GM13977 (cell line): ENCODE data around the gene HOTAIR.

ENCODE experiments used
- DNase-seq: peaks from one replicate; pipeline ENCODE4 v3.0.0; 2012; ENCODE audit warnings: low spot score
- in situ Hi-C: fragments of 300-500 bp; cut with MboI; formaldehyde crosslinking; loops from one replicate; pipeline ENCODE4 v1.12.0; 2022; ENCODE audit warnings: low sequenced_read_pairs, low pct_unique_long_range_greater_than_20kb, mixed read lengths, inconsistent platforms; ENCODE audit not compliant: unreplicated experiment
- TF ChIP-seq, protein P1 (sequence below): IDR thresholded peaks from 2 replicates; pipeline ENCODE4 v1.5.1; 2012; ENCODE audit warnings: mild to moderate bottlenecking, control low read depth; ENCODE audit not compliant: insufficient read depth; ENCODE audit errors: extremely low read depth, missing control alignments

The HOTAIR gene

DNA sequence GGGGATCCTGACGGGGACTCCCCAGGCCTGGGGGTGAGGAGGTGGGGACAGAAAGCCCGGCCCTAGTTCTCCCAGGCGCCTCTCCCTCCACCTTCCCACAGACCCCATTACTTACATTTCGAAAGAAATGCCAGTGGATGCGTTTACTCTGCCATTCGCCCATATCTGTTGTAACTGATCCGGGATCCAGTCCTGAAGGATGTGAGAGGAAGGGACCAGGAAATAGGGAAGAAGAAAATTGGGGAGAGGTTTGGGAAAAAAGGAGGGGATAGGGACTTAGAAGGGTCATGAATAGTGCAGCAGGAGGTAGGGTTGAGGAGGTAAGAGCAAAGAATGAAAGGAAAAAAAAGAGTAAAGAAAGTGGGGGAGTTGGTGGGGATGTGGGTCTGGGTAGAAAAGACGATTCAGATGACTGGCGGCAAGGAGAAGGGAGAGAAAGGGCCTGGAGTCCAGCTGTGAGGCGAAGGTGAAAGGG is 18.9 kb downstream of the HOTAIR start:
- DNase-seq, result no peak
- in situ Hi-C loops, result no loop called here
- TF ChIP-seq, protein P1, sequence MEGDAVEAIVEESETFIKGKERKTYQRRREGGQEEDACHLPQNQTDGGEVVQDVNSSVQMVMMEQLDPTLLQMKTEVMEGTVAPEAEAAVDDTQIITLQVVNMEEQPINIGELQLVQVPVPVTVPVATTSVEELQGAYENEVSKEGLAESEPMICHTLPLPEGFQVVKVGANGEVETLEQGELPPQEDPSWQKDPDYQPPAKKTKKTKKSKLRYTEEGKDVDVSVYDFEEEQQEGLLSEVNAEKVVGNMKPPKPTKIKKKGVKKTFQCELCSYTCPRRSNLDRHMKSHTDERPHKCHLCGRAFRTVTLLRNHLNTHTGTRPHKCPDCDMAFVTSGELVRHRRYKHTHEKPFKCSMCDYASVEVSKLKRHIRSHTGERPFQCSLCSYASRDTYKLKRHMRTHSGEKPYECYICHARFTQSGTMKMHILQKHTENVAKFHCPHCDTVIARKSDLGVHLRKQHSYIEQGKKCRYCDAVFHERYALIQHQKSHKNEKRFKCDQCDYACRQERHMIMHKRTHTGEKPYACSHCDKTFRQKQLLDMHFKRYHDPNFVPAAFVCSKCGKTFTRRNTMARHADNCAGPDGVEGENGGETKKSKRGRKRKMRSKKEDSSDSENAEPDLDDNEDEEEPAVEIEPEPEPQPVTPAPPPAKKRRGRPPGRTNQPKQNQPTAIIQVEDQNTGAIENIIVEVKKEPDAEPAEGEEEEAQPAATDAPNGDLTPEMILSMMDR, result no peak

DNA sequence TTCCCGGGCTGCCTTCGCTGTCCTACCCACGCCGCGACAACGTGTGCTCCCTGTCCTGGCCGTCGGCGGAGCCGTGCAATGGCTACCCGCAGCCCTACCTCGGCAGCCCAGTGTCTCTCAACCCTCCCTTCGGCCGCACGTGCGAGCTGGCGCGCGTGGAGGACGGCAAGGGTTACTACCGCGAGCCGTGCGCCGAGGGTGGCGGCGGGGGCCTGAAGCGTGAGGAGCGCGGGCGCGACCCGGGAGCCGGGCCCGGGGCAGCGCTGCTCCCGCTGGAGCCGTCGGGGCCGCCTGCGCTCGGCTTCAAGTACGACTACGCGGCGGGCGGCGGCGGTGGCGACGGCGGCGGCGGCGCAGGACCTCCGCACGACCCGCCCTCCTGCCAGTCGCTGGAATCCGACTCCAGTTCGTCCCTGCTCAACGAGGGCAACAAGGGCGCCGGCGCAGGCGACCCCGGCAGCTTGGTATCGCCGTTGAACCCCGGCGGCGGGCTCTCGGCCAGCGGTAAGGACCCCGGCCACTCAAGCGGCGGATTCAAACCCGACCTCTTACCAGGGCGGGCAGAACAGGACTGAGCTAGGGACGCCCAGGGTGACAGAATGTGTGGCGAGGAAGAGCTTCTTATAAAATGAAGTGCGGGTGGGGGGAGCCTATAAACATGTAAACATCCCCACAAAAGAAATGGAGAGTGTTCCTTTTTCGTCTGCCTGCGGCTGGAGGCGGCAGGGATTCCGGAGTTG is 19.5 kb downstream of the HOTAIR start:
- in situ Hi-C loops, result no loop called here
- TF ChIP-seq, protein P1, result no peak
- no peak for DNase-seq

DNA sequence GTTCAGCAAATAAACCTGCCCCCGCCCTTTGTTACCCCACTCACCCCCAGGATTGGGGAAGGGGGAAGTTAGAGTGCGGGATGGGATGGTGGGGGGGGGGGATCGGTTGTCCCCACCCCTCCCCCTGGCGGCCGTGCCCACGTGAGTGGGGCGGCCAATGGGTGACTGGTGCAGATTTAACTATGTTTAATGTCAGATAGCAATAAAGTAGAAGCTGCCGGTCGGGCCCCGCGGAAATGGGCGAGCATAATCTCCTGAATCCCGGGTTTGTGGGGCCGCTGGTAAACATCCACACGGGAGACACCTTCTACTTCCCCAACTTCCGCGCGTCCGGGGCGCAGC is 20.1 kb downstream of the HOTAIR start, which contains the start of gene HOXC12:
HOXC12 (plus strand) TSS at position 210 of the 342 bp plus-strand sequence; CDS start at position 237, 27 bp downstream.
- in situ Hi-C loops, result no loop called here
- no peak for DNase-seq
- TF ChIP-seq, protein P1, result no peak

DNA sequence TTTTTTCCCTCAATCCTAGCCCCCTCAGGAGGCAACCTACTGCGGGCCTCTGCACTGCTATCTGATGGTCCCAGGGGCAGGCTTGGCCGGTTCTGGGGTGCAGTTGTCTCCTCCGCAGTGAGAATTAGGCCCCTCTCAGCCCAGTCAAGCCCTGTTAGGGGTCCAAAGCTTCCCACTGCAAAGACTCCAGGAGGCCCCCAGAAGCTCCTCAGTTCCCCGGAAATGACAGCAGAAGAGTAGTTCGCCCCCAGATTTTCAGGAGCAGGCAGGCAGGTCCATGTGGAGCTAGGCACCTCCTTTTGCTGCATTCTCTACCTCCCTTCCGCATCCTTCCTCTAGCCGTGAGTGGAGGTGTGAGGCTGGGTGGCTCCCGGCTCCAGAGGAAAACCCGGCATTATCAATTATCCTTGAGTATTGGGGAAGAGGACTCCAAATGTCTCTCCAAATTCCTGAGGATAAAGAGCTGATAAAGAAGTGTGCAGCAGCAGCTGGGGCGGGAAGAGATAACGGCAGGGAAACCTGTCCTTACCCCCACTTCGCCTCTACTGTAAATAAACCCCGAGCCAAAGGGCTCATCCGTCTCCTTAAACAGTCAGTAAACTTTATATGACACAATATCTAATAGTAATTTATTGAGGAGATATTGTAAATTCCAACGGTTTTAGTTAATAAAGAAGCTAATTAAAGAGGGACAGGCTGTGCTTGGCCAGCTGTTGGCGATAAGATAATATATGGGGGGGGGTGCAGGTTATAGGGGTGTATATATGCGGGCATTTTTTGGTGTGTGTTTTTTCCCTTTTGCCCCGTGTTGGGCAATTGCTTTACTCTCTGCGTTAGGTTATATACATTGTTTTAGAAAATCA is 20.7 kb downstream of the HOTAIR start:
- in situ Hi-C loops, result no loop called here
- no peak for DNase-seq
- TF ChIP-seq, protein P1, result no peak

DNA sequence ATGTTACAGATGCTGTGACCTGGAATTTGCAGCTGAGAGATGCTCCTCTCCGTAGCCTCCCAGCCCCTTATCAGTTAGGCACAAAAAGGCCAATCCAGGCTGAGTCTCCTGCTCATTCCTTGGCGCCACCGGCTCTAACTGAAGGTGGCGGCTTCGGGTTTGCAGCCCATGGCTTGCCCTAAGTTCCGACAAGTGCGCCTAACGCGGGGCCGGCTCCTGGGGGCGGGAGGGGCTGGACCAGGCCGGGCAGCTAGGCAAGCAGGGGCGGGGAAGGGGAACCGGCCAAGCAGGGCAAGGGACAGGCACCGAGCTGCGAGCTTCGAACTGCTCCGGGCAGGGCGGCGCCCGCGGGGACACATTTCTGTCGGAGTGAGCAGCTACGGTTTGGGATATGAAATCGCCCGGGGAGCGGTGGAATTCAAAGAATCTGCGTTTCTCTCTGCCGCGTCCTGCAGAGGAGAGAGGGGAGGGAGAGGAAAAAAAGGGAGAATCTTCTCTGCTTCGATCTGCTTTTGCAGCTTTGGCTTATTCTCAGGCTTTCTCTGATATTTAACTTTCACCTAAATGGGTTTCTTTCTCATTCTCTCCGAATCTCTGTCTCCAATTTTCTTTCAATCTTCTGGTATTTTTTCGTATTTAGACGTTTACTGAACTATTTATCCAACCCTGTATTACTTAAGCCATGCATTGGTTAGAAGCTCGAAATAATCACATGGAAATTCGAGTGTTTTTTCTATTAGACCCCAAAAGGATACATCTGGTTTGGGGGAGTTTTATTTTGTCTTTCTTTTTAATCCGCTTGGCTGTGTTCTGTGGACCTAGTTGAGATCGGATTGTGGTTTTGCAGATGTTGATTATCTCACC is 21.7 kb downstream of the HOTAIR start:
- in situ Hi-C loops, result no loop called here
- DNase-seq, result no peak

More for the DNA sequence above, 21.7 kb downstream of the HOTAIR start:
- TF ChIP-seq, protein P1, result no peak
